BE2C (cell line): ENCODE data around the gene PLPP7.

ENCODE experiments used
- DNase-seq: peaks from one replicate; pipeline ENCODE4 v3.0.0-alpha.2; 2020
- H3K27me3 ChIP-seq: fragments of 250-450 bp; sonication (Bioruptor Pico); 2 replicates; pipeline ENCODE4 v1.5.1; 2020; ENCODE audit warnings: mild to moderate bottlenecking
- H3K36me3 ChIP-seq: fragments of 250-450 bp; sonication (Bioruptor Pico); 2 replicates; pipeline ENCODE4 v1.5.1; 2020; ENCODE audit warnings: mild to moderate bottlenecking
- H3K4me1 ChIP-seq: fragments of 250-450 bp; sonication (Bioruptor Pico); 2 replicates; pipeline ENCODE4 v1.5.1; 2020
- H3K4me3 ChIP-seq: 2 replicates; pipeline ENCODE4 v1.5.1; 2011; ENCODE audit warnings: low read depth, low read length
- H3K9me3 ChIP-seq: fragments of 250-450 bp; sonication (Bioruptor Pico); 2 replicates; pipeline ENCODE4 v1.5.1; 2020
- CTCF ChIP-seq: IDR thresholded peaks from 2 replicates; pipeline ENCODE4 v1.5.1; 2012; ENCODE audit warnings: mild to moderate bottlenecking, low read depth, low read length

PLPP7 gene

GRCh38 chr9:131273146-131273855, 16.2 kb upstream of the PLPP7 start:
- H3K4me3 ChIP-seq: no peak overlapping the region
- TF ChIP-seq CTCF: no peak
- H3K27me3 ChIP-seq: peaks cover 18% of the 10 kb centered on the region
- no peak for DNase-seq
- H3K4me1 ChIP-seq: peaks cover 3% of the 10 kb centered on the region; the same call in 1 of the 2 replicates
- H3K9me3 ChIP-seq: no peaks in the 10 kb centered on the region
- no peaks in the 10 kb centered on the region for H3K36me3 ChIP-seq

- no peak for DNase-seq
These were observed 15.5 kb upstream of the PLPP7 start for GRCh38 chr9:131273856-131274673.

GRCh38 chr9:131274674-131275331, 14.7 kb upstream of the PLPP7 start:
- DNase-seq: no peak
- H3K36me3 ChIP-seq: no peaks in the 10 kb centered on the region
- H3K9me3 ChIP-seq: no peaks in the 10 kb centered on the region
- peaks cover 18% of the 10 kb centered on the region for H3K27me3 ChIP-seq
- TF ChIP-seq CTCF: no peak
- H3K4me1 ChIP-seq: peaks cover 3% of the 10 kb centered on the region; the same call in 1 of the 2 replicates
- no peak overlapping the region for H3K4me3 ChIP-seq

More at GRCh38 chr9:131273856-131274673, 15.5 kb upstream of the PLPP7 start:
- Histone ChIP-seq H3K36me3 (no peaks in the 10 kb centered on the region), H3K4me1 (peaks cover 3% of the 10 kb centered on the region; the same call in 1 of the 2 replicates), H3K4me3 (no peak overlapping the region), H3K27me3 (peaks cover 18% of the 10 kb centered on the region), H3K9me3 (no peaks in the 10 kb centered on the region)
- TF ChIP-seq CTCF: no peak

GRCh38 chr9:131275332-131276093, 14.0 kb upstream of the PLPP7 start:
- DNase-seq: no peak
- no peak overlapping the region for H3K4me3 ChIP-seq
- peaks cover 18% of the 10 kb centered on the region for H3K27me3 ChIP-seq
- H3K36me3 ChIP-seq: no peaks in the 10 kb centered on the region
- TF ChIP-seq CTCF: peak; percentile 8; the same call in 1 of the 2 replicates
- peaks cover 3% of the 10 kb centered on the region; the same call in 1 of the 2 replicates for H3K4me1 ChIP-seq
- no peaks in the 10 kb centered on the region for H3K9me3 ChIP-seq

GRCh38 chr9:131276094-131276888, 13.2 kb upstream of the PLPP7 start, which contains the start of gene FAM78A:
TSS of gene FAM78A (minus strand) at chr9:131276510. CDS start at chr9:131276179, 331 bp downstream.
- DNase-seq: peak; percentile 38

More at GRCh38 chr9:131276094-131276888, 13.2 kb upstream of the PLPP7 start, which contains the start of gene FAM78A:
- H3K27me3 ChIP-seq: peaks cover 18% of the 10 kb centered on the region
- peaks cover 3% of the 10 kb centered on the region; the same call in 1 of the 2 replicates for H3K4me1 ChIP-seq
- H3K9me3 ChIP-seq: no peaks in the 10 kb centered on the region
- TF ChIP-seq CTCF: no peak
- H3K36me3 ChIP-seq: no peaks in the 10 kb centered on the region
- H3K4me3 ChIP-seq: peak within 1 kb of the TSS; percentile 47
